Hindlimb muscle (tissue), 1 donor: Measurements from ENCODE around the gene NGF. TPM values are rescaled to one million over a fixed set of nuclear protein-coding genes. Genes with fewer than 3 reads are reported as not detected.

Source experiments
- DNase-seq: peaks from one replicate; pipeline ENCODE4 v3.0.0-alpha.2; 2013
- polyA plus RNA-seq: library from polyadenylated mRNA; unstranded; fragments of 120-200 nt; gene quantifications from one replicate; pipeline ENCODE4 v1.2.1, GENCODE V29; 2013; ENCODE audit not compliant: insufficient read length

Gene NGF
- polyA plus RNA-seq, 1 donor = 2.5 TPM

DNA sequence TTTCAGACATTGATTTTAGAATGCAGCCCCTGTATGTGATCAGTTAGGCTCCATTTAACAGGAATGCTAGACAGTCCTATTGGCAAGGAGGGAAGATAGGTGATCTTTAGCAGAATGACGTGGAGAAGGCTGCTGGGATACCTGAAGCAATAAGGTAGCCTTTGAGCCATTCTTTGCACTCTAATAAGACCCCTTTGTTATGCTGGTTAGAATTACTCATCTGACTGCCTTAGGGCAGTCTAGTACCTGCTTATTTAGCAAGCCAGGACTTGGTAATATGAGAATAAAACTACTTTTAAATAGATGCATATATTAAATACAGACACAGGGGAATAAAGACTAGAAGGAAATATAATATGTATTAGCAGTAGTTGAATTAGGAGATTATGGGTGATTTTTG, 29.1 kb downstream of the NGF start:
- no peak for DNase-seq

DNA sequence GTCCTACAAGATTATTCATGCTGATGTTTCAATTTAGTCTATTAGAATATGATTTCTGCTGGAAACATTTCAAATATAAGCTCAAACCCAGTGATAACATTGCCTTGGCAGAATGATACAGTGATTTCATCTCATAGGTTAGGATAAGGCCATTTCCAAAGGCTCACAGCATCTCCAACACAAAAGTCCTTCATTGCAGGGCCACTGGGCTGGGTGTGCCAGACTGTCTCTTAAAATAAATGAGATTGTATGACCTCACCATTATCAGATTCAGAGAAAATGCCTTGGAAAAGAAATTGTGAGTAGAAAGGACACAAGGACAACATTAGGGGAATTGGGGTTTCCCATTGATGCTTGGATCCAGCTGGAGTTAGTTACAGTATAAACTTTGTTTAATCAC, 30.4 kb downstream of the NGF start:
- no peak for DNase-seq

DNA sequence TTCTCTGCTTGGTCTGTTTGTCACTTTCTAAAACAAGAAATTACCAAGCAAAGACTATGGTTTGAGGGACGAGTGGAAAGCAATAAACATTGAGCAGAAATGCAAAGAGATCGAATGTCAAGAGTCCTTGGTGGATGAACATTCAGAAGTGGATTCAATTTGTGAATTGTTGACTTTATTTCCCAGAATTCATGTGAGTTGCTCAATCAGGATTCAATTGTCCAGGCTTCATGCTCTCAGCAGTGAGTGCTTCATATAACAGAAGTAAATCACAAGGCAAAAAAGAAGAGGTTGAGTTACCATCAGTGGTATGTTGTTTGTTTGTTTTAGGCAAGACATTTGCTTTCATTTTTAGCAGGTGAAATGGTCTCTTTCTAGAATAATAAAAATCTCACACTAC, 31.9 kb downstream of the NGF start:
- DNase-seq = no peak

DNA sequence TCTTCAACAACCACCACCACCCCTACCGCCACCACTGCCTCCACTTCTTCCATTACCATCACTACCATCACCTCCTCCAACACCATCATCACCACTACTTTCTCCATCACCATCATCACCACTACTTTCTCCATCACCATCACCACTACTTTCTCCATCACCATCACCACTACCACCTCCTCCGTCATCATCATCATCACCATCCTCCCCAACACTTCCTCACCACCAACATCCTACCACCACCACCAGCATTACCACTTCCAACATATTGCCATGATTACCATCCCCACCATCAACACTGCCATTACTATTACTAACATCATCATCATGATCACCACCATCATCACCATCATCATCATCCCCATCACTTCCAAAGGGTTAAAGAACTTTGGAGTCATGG, 34.7 kb downstream of the NGF start:
- DNase-seq = no peak

DNA sequence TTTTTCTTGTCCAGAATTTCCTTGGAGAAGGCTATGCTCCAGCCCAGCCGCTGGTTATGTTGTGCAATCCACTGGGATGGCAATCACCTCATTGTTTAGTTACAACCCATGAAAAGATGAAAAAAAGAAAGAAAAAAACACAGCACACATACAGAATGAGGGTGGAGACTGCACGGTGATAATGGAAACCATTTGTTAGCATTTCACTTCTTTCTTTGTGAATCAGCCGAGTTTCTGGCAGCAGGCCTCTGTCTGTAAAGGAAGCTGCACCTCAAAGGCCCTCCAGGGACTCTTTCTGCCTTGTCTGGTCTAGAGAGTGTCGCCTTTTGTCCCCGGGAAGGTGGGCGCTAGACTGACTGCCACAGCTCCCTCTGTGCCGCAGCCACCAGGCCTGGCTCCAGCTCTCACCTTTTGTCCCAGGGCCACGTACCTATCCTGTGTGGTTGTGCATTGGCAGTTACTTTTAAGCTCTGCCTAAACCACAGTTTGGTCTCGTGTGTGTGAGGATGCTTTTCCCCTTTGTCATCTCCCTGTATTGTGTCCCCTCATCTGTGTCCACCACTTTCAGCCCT, 35.6 kb downstream of the NGF start:
- no peak for DNase-seq

DNA sequence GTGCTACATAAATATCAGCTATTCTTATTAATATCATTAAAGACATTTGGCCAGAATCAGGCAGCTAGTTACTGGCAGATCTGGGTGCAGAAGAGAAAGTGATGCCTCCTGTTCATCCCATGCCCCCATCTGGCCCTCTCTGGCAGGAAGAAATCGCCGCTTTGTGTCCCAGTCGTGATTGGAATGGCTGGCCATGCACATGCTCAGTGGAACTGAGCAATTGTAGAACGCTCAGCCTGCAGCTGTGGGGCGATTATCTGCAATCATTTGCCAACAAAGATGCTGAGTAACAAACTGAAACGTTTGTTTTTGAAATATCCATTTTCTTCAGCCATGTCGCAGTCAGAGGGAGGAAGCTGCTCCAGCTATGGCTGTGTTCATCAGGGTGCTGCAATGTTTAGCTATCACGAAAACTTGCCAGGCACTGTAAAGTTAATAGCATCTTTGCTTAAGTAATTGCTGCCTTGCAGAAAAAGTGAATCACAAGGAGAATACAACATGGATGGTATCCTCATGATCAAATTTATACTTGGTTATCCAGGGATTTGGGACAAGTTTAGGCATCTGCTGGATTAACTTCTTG, 36.5 kb downstream of the NGF start:
- no peak for DNase-seq

DNA sequence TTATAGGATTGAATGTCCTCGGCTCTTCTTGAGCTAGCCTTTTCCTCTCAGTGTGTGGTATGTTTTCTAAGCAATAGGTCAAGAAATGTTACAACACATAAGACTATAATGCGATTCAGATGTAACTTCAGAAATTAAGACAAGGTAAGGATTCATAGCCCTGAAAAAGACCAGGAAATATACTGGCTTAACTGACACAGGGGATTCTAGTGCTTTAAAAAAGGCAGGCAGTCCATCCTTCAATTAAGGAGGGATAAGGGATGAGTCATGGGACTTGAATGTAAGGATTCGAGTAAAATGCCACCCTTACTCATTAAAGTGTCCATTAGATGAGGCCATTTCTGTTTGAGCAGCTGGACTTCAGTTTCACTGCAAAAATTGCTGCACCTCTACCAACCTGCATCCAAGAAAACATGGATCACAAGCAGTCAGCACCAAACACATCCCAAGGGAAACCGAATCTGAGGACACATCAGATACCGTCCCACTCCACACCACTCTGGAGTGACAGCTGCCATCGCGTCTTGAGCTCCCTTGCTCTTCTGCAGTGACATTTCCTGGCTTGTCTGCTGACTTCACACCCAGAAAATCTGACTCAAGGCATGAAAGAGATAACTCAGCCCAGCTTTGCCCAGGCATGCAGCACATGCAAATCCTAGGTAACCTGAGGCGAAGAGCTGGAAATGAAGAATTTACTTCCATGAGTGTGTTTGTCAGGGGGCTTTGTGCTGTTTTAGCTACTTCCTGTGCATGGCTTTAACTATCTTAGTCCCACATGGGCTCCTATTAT, 37.8 kb downstream of the NGF start:
- no peak for DNase-seq

DNA sequence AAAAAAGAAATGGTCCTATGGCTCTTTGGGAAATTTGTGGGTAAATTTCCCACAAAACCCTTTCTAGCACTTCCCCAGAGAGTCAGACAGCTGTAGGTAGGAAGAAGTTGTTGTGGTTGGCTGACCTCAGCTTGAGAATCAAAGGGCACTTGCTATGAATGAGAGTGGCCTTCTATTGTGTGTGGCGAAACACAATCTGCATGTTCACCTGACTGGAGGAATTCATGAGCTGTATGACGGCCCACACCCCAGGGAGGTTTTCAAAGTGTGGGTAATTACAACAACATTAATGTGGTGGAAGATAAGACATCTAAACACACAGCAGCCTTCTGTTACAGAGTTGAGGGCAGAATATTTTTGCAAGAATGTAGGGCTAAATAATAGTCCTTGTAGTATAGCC, 38.8 kb downstream of the NGF start:
- DNase-seq = no peak

DNA sequence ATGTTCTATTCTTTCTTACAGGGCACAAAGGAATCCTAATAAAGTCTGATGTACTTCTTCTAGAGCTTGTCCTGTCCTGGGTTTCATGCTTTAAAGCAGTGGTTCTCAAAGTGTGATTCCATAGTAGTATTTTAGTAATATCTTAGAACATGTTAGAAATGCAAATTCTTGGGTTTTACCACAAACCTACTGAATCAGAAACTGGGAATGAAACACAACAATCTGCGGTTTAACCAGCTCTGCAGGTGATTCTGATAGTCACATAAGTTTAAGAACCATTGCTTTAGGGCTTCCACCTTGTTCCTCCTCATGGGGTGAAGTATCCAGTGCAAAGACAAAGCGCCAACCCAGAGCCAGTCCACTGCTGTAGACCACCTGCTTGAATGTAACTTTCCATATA, 41.1 kb downstream of the NGF start:
- no peak for DNase-seq

DNA sequence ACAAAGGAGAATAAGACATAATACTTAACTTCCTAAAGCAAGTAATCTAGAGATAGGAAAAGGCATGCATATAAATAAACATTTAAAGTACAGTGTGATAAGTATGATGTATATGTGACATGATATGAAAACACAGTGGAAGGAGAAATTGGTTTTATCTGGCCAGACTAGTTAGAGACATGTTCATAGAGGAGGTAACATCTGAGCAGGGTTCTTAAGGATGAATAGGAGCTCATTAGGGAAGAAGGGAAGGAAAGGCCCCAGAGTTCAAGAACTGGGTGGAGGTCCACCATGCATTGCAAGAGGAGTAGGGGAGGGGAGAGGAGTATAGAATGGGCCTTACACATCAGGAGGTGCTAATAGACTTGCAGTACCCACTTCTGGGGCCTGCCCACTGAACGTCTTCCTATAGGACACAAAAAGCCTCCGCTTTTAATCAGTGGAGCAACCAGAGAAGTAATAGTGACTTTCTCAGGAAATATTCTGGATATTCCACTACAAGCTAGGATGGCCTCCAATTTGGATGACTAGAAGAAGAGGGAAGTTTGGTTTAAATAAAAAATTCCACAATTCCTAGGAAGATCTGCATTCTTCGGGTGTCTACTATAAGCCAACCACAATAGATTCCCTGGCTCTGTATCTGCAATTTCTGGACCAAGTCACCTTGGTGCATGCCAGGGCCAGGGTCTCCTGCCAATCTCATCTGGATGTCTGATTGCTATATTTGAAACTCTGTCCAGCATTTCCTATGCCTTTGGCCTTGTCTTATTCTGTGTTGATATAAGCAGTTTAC, 41.9 kb downstream of the NGF start:
- DNase-seq = peak; percentile 56

DNA sequence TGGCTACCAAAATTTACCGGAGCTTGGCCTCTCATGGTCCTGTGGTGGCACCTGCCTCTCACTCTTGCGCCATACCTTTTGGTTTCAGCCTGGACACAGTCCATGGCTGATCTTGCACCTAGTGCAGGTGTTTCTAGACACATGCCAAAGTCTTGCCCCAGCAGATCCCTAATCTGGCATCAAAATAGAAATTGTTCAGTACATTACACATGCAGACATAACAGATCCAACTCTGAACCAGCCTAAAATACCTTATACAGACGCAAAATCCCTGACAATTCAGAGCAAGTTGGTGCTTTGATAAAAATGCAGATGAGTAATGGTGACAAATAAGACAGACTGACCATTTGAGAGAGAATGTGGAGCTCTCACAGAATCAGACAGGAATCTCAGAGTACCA, 44.1 kb downstream of the NGF start:
- DNase-seq = no peak

DNA sequence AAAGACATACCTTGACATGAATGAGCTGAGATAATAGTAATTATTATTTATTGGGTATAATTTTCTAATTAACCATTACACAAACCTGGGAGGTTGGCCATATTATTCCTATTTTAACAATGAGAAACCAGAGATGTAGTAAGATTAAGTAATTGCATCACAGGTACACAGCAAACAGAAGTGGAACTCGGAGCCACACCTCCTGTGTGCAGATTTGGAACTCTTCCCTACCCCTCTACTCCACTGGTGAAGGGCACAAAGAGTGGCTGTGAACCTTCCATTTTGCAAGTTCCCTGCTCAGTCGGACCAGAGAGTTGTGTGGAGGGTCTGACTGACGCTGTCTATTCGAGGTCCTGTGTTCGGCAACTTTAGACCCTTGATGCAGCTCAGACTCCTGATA, 45.0 kb downstream of the NGF start:
- DNase-seq = no peak

DNA sequence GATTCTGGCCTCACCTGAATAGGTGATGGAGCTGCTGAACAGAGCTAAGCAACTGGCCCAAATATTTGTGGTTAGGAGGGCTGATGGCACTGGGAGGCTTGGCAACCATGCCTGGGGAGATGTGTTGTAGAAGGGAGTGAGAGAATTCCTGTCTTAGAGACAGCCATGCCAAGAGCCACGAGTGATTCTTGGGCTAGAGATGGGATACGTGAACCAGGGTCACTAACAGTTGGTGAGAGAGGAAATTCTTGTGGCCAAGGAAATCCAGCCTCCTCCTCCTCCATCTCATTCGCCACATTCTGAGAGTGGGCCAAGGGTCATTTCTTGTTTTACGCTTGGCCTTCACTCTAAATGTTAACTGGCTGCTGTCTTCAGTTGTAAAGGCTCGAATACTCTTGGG, 46.3 kb downstream of the NGF start:
- DNase-seq = no peak

DNA sequence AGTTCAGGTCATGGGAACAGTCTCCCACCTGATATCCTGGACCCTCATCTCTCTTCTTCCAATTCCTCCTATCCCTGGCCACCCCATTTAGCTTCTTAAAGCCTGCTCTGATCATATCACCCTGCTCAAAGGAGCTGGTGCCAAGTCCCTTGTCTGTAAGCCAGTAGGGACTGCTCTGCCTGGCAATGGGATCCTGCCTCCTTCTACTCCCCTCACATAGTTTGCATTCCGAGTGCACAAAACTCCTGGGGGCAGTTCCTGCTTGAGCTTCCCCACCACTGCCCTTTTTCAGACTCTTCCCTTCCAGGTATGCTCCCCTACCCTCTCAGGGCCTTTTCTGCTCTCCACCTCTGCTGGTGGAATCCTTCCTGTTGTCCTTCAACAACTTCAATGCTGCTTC, 48.1 kb downstream of the NGF start:
- no peak for DNase-seq

DNA sequence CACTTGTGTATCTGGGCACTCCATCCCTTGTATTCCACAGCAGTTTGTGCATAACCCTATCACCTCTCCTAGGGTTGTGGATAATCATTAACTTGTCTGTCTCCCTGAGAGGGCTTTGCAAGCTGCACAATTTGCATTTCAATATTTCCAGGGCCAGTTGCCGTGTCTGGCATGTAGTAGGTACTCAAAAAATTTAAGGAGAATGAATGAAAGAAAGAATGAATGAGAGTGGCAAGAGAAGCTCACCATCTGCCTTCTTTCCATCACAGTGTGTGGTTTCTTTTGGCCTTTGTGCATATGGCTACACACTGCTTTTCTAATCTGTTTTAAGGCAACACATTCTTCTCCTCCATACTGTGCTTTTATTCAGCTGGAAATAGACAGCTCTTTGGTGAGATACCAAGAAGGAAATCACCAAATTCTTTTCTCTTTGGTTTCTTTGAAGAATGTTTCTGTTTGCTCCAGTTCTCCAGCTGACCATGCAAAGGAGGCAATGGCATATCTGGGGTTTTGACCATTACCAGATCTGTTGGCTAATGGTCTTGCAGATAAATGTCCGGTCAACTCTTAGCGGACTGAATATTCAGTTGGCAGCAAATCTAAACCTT, 49.4 kb downstream of the NGF start:
- DNase-seq = no peak

DNA sequence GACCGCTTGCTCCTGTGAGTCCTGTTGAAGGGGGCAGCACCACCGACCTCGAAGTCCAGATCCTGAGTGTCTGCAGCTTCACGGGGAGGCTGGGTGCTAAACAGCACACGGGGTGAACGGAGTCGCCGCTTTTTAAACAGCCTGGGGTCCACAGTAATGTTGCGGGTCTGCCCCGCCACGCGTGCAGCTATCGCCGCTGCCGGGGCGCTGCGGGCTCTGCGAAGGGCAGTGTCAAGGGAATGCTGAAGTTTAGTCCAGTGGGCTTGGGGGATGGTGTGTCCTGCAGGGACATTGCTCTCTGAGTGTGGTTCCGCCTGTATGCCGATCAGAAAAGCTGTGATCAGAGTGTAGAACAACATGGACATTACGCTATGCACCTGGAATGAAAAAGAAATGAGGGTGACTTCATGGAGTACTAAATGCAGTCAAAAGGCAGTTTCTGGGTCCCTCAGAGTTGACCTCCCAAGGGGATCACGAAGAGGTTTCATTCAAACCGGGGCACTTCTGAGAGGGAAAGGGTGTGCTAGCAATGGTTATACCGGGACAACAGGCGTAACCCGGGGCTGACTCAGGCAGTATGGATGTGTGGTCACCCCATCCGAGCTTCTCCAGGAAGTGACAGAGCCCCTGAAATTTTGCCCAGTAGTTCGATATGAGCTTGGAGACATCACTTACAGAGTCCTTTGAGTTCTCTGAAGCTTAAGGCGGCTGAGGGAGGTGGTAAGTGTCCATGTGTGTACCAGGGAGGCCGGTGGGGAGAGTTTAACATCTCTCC, 51.4 kb downstream of the NGF start:
- no peak for DNase-seq

DNA sequence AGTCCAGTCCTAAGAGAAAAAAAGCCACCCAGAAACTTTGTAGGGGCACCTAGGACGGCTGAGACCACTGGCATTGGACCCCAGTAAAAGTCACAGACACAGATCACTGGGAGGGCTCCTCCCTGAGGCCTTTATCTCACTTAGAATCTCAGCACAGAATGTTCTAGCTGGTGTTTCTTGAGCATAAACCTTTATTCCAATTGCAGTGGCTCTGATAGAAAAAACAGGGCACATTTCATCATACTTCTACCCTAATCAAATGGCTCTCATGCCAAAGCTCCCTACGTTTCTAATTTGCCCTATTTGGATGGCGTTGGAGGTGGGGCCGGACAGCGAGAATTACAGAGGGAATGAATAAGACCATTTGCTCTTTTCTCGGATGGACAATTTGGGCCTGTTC, 53.8 kb downstream of the NGF start:
- DNase-seq = no peak

DNA sequence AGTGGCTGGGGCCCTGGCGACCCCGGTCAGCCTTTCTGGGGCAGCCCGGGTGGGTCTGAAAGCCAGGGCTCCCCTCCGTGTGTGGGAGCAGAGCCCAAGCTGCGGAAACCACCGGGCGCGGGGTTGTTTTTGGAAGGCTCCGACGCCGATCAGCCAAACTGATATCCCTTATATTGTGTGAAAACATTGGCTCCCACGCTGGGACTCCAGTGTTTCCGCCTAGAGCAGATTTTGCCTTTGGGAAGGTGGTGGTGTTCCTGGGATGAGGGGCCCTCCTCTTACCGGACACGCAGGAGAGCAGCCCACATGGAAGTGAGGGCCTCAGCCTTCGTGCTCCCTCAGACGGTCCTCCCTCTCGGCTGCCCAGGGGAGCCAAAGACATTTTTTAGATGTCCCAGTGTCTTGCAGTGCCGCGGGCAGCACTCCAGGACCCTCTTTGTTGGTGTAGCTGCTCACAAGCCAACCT, 54.3 kb downstream of the NGF start:
- no peak for DNase-seq

DNA sequence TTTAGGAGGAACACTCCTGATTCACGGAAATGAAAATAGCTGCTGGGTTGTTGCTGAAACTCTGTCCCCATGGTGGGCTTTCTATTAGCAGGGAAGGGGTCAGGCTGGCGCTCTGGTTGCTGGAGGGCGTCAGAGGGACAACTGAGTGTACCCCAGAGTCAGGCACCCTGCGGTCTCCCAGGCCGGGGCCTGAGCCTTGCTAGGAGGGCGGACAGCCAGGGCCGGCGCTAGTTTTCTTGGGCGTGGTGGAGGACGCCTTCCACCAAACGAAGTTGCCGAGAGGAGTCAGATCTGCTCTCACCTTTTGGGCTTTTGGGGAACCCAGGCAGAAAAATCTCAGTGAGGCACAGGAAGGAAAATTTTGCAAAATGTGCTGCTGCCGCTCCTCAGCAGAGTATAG, 54.8 kb downstream of the NGF start:
- DNase-seq = no peak

DNA sequence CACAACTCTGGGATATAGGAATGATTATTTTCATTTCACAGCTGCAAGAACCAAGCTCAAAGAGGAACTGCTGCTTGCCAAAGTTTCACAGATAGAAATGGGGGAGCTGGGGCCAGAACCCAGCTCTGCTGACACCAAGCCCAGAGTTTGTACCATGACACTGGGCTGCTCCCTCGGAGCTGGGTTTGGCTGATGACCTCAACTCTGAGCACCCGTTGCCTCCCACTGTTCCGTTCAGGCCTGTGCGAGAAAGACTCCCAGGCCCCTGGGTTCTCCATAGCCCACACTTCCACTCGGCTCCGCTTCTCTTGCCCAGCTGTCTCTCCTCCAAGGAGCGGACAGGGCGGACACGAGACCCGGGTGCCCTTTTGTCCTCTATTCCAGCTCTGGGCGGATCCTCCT, 55.2 kb downstream of the NGF start:
- DNase-seq = peak; percentile 70

DNA sequence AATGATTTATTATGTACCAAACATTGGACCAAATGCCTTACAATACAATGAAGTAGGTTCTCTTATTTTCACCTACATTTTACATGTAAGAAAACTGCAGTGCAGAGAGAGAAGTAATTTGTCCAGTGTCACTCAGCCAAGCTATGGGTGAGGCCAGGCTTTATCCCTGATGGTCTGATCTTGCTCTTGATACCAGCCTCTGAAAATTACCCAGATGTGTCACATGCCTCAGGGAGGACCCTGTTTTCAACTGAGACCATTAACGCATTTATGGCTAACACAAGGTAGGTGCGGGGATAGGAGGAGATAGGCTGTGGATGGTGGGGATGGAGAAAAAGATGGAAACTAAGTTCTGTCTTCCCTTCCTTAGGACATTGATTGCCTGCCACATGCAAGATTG, 56.9 kb downstream of the NGF start:
- no peak for DNase-seq

DNA sequence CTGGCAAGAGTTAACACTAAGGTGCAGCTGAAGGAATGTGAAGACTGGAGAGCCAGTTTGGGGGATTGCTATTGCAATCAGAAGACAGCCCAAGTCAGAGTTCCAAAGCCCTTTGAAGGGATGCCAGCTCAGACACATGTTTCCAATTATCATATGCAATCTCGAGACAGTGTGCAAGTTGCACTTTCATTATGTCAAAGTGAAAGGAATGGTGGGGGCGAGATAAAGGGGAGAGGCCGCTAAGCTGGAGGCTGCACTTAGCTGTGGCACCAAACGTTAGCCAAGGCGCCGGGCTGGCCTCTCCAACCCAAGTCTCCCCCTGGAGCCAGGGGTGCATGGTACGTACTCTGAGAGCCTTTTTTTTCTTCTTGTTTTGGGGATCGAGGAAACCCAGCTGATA, 58.0 kb downstream of the NGF start:
- DNase-seq = peak; percentile 54
